Spleen (tissue), 11 donors: ENCODE measurements around the gene ATP7A. TPM values are rescaled to one million over a fixed set of nuclear protein-coding genes. Genes with fewer than 3 reads are reported as not detected.

Experiments used
- DNase-seq: peaks from one replicate; pipeline ENCODE4 v3.0.0-alpha.2; 2020
- H3K27ac ChIP-seq, 8 donors: fragments of 200-600 bp; sonication (generic) in 7 of 8; 1 replicate in 4 of 8; 2 replicates in 4 of 8; pipeline versions ENCODE4 v1.5.0 to v1.8.0; 2016 to 2021; ENCODE audit warnings: inconsistent platforms in 4 of 8, mild to moderate bottlenecking in 4 of 8, moderate library complexity in 1 of 8
- H3K27me3 ChIP-seq, 7 donors: fragments of 200-600 bp; sonication (generic) in 6 of 7; replicated peaks in 1 of 7; 1 replicate in 4 of 7; 2 replicates in 3 of 7; pipeline versions ENCODE4 v1.5.0 to v1.8.0; 2016 to 2021; ENCODE audit warnings: inconsistent platforms in 3 of 7, mild to moderate bottlenecking in 1 of 7
- H3K36me3 ChIP-seq, 6 donors: fragments of 200-600 bp; sonication (generic) in 5 of 6; 1 replicate in 4 of 6; 2 replicates in 2 of 6; pipeline versions ENCODE4 v1.5.0 to v1.8.0; 2016 to 2021; ENCODE audit warnings: inconsistent platforms in 2 of 6
- H3K4me1 ChIP-seq, 6 donors: fragments of 200-600 bp; sonication (generic) in 5 of 6; 1 replicate in 3 of 6; 2 replicates in 3 of 6; pipeline versions ENCODE4 v1.5.0 to v1.8.0; 2016 to 2021; ENCODE audit warnings: inconsistent platforms in 3 of 6
- H3K4me3 ChIP-seq, 8 donors: fragments of 200-600 bp; sonication (generic) in 7 of 8; 1 replicate in 4 of 8; 2 replicates in 4 of 8; pipeline versions ENCODE4 v1.5.0 to v1.8.0; 2016 to 2021; ENCODE audit warnings: inconsistent platforms in 4 of 8, mild to moderate bottlenecking in 4 of 8, moderate library complexity in 2 of 8
- H3K9me3 ChIP-seq, 8 donors: fragments of 200-600 bp; sonication (generic) in 7 of 8; 1 replicate in 4 of 8; 2 replicates in 4 of 8; pipeline versions ENCODE4 v1.5.0 to v1.8.0; 2016 to 2021; ENCODE audit warnings: inconsistent platforms in 4 of 8
- POLR2A ChIP-seq, 3 donors: fragments of 450-650 bp; IDR thresholded peaks; one replicate each; pipeline ENCODE4 v1.5.1; 2017; ENCODE audit warnings: antibody characterized with exemption in 3 of 3, mild to moderate bottlenecking in 1 of 3
- POLR2AphosphoS5 ChIP-seq, 3 donors: sonication (generic); formaldehyde crosslinking; IDR thresholded peaks; one replicate each; pipeline ENCODE4 v1.5.1; 2017; ENCODE audit warnings: antibody characterized with exemption in 3 of 3
- WGBS, 5 donors: extraction: QIAGEN DNeasy Blood & Tissue Kit in 3 of 5; methylation state at CpG; one replicate each; pipeline versions ENCODE4 v1.1.5 to v1.1.7; 2013 to 2018; 5-methylcytosine and 5-hydroxymethylcytosine counted together
- intact Hi-C: fragments of 100-400 bp; cut with DNase I; formaldehyde crosslinking; loops from one replicate; pipeline ENCODE4 v1.15.0; 2023; ENCODE audit warnings: low total_unique reads
- polyA plus RNA-seq, 3 donors: library from polyadenylated mRNA; stranded (reverse); fragments of 200-250 nt; gene quantifications; one replicate each; pipeline ENCODE4 v1.2.1, GENCODE V29; 2013
- total RNA-seq, 7 donors: library from RNA; depleted of rRNA in 3 of 7; stranded (reverse); fragments of >200 nt in 3 of 7; fragmentation: NEBNext Ultra II Directional in 4 of 7; extraction: Animal tissue kit (Norgen Biotek cat#: 25700) in 4 of 7; gene quantifications; one replicate each; pipeline versions ENCODE4 v1.1.0 to v1.2.1, GENCODE V29; 2016 to 2021
- TF ChIP-seq, protein P1 (sequence below), 11 experiments: fragments of 200-600 bp in 7 of 11; fragments of 450-650 bp in 4 of 11; sonication (generic) in 4 of 11; IDR thresholded peaks in 8 of 11; conservative IDR thresholded peaks in 3 of 11; 1 replicate in 7 of 11; 2 replicates in 4 of 11; pipeline versions ENCODE4 v1.4.0 to v1.8.0; 2016 to 2021; ENCODE audit warnings: antibody characterized with exemption in 11 of 11, inconsistent platforms in 4 of 11, mild to moderate bottlenecking in 1 of 11
- donor health status: healthy with polysubstance abuse.
- donor health status: DM: no; HTN: no; CAD: no; lungs with moderate emphysema.
- donor health status: DM: no; HTN: no; CAD: no.
- donor health status: Bipolar disorder and iron deficiency.
- donor health status: healthy.
- donor health status: DM: no; HTN: no; CAD: no.
- donor health status: DM: yes; HTN: yes; CAD: no.

Gene ATP7A
- total and polyA plus RNA-seq, 10 donors = 1.4 to 18.8 (median 14.9) TPM

DNA sequence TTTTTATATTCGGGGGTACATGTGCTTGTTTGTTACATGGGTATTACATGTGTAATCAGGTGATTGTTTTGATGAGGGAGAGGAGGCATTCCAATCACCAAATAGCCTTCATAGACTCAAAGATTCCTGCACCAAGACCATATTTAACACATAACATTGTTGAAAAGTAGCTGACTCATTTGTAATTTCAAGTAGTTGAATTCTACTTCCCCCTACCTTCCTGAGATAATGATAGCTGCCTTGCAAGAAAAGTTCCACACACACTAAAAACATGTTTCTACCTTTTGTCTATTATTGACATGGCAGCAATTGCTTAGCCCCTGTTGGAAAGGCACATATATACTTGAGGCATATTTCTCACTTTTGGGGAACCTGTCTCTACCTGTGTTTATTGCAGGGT, 42.8 kb downstream of the ATP7A start:
- Histone ChIP-seq H3K27ac (peak overlapping the region in 1 of 8 donors; percentile 23), H3K4me3 (no peak overlapping the region), H3K4me1 (peaks cover 0 to 7% (median 0%) of the 10 kb centered on the region in 6 donors), H3K27me3 (no peaks in the 10 kb centered on the region), H3K9me3 (no peaks in the 10 kb centered on the region), H3K36me3 (no peaks in the 10 kb centered on the region)
- WGBS, 5 donors = 28 to 67% (median 50%) methylated on average over 1 of the region's 1 CpG
- no peak for TF ChIP-seq POLR2A (IDR thresholded peaks at IDR 0.05)
- no peak for TF ChIP-seq POLR2AphosphoS5 (IDR thresholded peaks at IDR 0.05)
- TF ChIP-seq, protein P1, sequence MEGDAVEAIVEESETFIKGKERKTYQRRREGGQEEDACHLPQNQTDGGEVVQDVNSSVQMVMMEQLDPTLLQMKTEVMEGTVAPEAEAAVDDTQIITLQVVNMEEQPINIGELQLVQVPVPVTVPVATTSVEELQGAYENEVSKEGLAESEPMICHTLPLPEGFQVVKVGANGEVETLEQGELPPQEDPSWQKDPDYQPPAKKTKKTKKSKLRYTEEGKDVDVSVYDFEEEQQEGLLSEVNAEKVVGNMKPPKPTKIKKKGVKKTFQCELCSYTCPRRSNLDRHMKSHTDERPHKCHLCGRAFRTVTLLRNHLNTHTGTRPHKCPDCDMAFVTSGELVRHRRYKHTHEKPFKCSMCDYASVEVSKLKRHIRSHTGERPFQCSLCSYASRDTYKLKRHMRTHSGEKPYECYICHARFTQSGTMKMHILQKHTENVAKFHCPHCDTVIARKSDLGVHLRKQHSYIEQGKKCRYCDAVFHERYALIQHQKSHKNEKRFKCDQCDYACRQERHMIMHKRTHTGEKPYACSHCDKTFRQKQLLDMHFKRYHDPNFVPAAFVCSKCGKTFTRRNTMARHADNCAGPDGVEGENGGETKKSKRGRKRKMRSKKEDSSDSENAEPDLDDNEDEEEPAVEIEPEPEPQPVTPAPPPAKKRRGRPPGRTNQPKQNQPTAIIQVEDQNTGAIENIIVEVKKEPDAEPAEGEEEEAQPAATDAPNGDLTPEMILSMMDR (IDR thresholded peaks at IDR 0.05 in 8 of 11, conservative IDR thresholded peaks at IDR 0.05 in 3 of 11) = no peak
- no peak for DNase-seq
- intact Hi-C loops = no loop called here

DNA sequence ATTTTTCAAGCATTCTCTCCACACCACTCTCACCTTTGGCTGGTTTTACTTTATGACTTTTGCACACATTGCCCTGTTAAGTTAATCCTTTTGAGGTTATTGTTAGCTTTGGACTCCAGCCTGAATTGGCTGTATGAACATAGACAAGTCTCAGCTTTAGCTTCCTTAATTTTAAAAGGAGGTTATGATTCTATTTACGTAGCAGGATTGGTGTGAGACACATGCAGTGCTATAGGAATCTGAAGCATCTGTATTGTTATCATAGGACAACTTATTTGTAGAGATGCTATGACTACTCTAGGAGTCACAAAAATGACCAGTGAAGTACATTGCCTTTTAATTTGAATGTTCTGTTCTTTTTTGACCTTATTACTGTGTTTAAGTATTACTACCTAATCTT, 43.2 kb downstream of the ATP7A start:
- DNase-seq = no peak
- H3K9me3 ChIP-seq = no peaks in the 10 kb centered on the region
- H3K4me3 ChIP-seq = no peak overlapping the region
- no peaks in the 10 kb centered on the region for H3K27me3 ChIP-seq
- intact Hi-C loops = no loop called here
- TF ChIP-seq, protein P1 (IDR thresholded peaks at IDR 0.05 in 8 of 11, conservative IDR thresholded peaks at IDR 0.05 in 3 of 11) = no peak
- no peak for TF ChIP-seq POLR2AphosphoS5 (IDR thresholded peaks at IDR 0.05)
- no peak for TF ChIP-seq POLR2A (IDR thresholded peaks at IDR 0.05)
- WGBS, 5 donors = 53 to 100% (median 83%) methylated on average over 1 of the region's 1 CpG
- peaks cover 0 to 7% (median 0%) of the 10 kb centered on the region in 6 donors for H3K4me1 ChIP-seq
- no peaks in the 10 kb centered on the region for H3K36me3 ChIP-seq
- H3K27ac ChIP-seq = peak overlapping the region in 1 of 8 donors; percentile 23

DNA sequence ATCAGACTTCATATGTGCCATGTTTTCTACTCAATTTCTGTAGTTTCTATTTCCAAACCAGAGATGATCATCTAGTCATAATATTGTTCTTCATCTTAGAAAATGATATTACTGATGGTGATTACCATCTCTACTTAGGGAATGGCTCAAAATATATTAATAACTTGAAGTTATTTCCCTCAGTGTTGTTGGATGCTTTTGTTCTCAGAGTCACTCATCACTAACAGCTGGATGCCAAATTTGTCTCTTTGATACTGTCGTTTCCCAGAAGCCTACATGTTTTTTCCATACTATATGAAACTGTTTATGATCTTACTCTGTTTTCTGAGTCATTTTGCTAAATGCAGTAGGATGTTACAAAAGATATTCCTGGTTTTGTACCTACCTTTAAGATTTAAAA, 50.1 kb downstream of the ATP7A start:
- DNase-seq = no peak
- 30 to 88% (median 73%) methylated on average over 1 of the region's 1 CpG for WGBS, 5 donors
- Histone ChIP-seq H3K27me3 (no peaks in the 10 kb centered on the region), H3K27ac (no peak overlapping the region), H3K4me1 (peaks cover 0 to 8% (median 0%) of the 10 kb centered on the region in 6 donors), H3K9me3 (no peaks in the 10 kb centered on the region), H3K36me3 (no peaks in the 10 kb centered on the region), H3K4me3 (no peak overlapping the region)
- TF ChIP-seq POLR2AphosphoS5 (IDR thresholded peaks at IDR 0.05) = no peak
- TF ChIP-seq, protein P1 (IDR thresholded peaks at IDR 0.05 in 8 of 11, conservative IDR thresholded peaks at IDR 0.05 in 3 of 11) = no peak
- TF ChIP-seq POLR2A (IDR thresholded peaks at IDR 0.05) = no peak
- intact Hi-C loops = no loop called here

DNA sequence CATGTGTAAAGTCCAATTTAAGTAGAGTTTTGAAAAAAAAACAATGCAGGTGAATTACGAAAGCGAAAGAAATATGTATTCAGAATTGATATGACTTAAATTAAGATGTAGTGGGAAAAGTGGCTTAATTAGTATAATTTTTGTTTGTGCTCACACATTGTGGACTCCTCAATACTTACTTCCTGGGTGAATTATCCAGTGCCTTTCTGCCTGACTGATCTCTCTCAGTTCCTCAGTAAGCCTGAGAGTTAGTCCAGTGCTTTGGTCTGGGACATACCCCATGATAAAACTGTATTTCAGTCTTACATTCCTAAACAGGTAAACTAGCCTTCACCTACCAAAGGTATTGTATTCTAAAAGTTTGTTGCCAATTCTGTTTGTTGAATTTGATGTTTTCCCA, 50.6 kb downstream of the ATP7A start:
- no peak for DNase-seq
- TF ChIP-seq, protein P1 (IDR thresholded peaks at IDR 0.05 in 8 of 11, conservative IDR thresholded peaks at IDR 0.05 in 3 of 11) = no peak
- TF ChIP-seq POLR2A (IDR thresholded peaks at IDR 0.05) (no peak), POLR2AphosphoS5 (IDR thresholded peaks at IDR 0.05) (no peak)
- Histone ChIP-seq H3K36me3 (no peaks in the 10 kb centered on the region), H3K9me3 (no peaks in the 10 kb centered on the region), H3K27ac (no peak overlapping the region), H3K4me1 (peaks cover 0 to 8% (median 0%) of the 10 kb centered on the region in 6 donors), H3K4me3 (no peak overlapping the region), H3K27me3 (no peaks in the 10 kb centered on the region)
- 91 to 97% (median 96%) methylated on average over 2 of the region's 2 CpGs for WGBS, 5 donors
- intact Hi-C loops = no loop called here
